Measurements from ENCODE around the gene SLC22A6.

The SLC22A6 gene

DNA sequence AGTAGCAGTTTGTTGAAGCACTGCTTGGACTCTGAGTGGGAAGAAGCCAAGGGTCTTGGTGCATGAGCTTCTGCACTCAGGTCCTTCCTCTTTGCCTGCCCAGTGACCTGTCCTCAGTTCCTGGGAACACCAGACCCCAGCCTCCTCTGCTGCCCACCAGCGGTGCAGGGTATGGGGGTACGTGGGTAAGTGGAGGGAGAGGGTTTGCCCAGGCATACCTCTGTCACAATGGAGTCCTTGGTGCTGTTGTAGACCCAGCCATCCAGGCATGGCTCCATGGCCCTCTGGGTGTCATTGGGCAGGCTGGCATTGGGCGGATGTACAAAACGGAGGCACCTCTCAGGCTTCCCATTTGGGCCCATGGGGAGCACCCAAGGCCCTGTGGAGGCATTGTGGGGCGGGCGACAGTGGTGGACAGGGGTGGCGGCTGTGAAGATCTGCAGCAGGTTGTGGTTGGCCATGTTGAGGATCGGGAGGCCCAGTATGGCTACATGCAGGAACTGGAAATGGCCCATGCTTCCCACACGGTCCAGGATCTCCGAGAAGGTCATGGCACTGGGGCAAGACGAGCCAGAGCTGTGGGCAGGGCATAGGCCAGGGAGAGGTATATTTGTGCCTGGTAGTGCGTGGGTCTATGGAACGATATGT, 29.8 kb upstream of the SLC22A6 start:
- Histone ChIP-seq H3K36me3 (ENCODE audit: control insufficient read depth in 1 of 2, insufficient read depth in 2 of 2, low read length in 2 of 2) (no peaks in the 10 kb centered on the region), H3K4me3 (ENCODE audit: low read depth in 1 of 2, low read length in 2 of 2) (no peak overlapping the region), H3K27me3 (ENCODE audit: low read depth, low read length) (no peaks in the 10 kb centered on the region), H3K27ac (ENCODE audit: low read length) (no peak overlapping the region), H3K4me1 (ENCODE audit: control insufficient read depth in 1 of 2, insufficient read depth in 2 of 2, low read length in 2 of 2) (peaks cover 0 to 10% of the 10 kb centered on the region in 2 donors), H3K9me3 (ENCODE audit: control insufficient read depth in 1 of 2, low read length in 2 of 2) (no peaks in the 10 kb centered on the region)

DNA sequence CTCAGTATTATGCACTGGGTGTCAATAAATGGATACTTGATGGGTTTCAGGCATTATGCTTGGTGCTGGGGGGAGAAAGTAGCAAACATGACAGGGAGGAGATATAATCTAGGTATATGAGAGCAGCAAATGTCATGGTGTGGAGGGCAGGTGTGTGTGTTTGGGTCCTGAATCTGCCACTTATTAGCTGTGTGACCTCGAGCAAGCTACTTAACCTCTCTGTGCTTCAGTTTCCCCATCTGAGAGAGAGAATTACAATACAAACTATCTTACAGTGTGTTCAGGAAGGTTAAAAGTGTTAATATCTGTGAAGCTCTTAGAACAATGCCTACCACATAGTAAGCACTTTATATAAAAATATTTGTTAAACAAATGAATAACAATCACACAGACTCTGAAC, 28.1 kb upstream of the SLC22A6 start:
- Histone ChIP-seq H3K4me1 (ENCODE audit: control insufficient read depth in 1 of 2, insufficient read depth in 2 of 2, low read length in 2 of 2) (peaks cover 0 to 8% of the 10 kb centered on the region in 2 donors), H3K9me3 (ENCODE audit: control insufficient read depth in 1 of 2, low read length in 2 of 2) (no peaks in the 10 kb centered on the region), H3K4me3 (ENCODE audit: low read depth in 1 of 2, low read length in 2 of 2) (no peak overlapping the region), H3K27me3 (ENCODE audit: low read depth, low read length) (no peaks in the 10 kb centered on the region), H3K27ac (ENCODE audit: low read length) (no peak overlapping the region), H3K36me3 (ENCODE audit: control insufficient read depth in 1 of 2, insufficient read depth in 2 of 2, low read length in 2 of 2) (no peaks in the 10 kb centered on the region)

DNA sequence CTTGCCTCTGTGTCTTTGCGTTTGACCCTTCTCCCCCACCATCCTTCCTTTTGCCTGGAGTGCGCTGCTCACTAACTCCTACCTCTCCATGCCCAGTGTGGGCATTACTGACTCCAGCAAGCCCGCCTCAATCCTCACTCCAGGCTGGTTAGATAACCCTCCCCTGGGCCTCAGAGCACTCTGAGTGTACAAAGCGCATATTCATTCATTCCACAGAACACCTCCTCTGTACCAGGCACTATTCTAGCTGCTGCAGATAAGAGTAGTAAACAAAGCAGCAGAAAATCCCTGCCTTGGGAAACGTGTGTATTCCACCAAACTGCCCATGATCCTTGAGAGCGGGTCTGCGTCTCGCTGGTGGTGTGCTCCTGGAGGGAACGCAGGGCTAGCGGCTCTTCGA, 27.7 kb upstream of the SLC22A6 start:
- H3K27ac ChIP-seq (ENCODE audit: low read length), result no peak overlapping the region
- H3K4me3 ChIP-seq (ENCODE audit: low read depth in 1 of 2, low read length in 2 of 2), result no peak overlapping the region
- H3K9me3 ChIP-seq (ENCODE audit: control insufficient read depth in 1 of 2, low read length in 2 of 2), result no peaks in the 10 kb centered on the region
- H3K4me1 ChIP-seq (ENCODE audit: control insufficient read depth in 1 of 2, insufficient read depth in 2 of 2, low read length in 2 of 2), result peaks cover 0 to 4% of the 10 kb centered on the region in 2 donors
- no peaks in the 10 kb centered on the region for H3K27me3 ChIP-seq (ENCODE audit: low read depth, low read length)
- H3K36me3 ChIP-seq (ENCODE audit: control insufficient read depth in 1 of 2, insufficient read depth in 2 of 2, low read length in 2 of 2), result no peaks in the 10 kb centered on the region

DNA sequence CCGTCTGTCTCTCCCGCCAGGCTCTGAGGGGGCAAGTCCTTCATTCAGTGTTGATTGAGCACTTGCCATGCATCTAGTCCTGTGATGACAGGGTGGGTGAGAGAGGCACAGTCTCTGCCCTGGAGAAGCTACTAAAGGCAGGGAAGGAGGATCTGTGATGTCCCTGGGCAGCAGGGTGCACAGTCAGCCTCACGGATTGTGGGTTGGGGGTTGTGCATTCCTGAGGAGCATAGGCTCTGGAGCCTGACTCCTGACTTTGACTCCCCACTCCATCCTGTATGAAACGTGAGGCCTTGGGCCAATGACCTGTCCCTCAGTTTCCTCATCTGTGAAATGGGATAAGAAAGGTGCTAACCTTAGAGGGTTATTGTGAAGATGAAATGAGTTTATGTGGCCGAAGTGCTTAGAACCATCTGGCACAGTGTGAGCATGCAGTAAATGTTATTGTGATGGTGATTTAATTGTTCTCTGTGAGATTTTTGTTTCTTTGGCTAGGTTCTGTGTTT, 26.2 kb upstream of the SLC22A6 start:
- H3K27me3 ChIP-seq (ENCODE audit: low read depth, low read length), result no peaks in the 10 kb centered on the region
- no peak overlapping the region for H3K4me3 ChIP-seq (ENCODE audit: low read depth in 1 of 2, low read length in 2 of 2)
- no peaks in the 10 kb centered on the region for H3K9me3 ChIP-seq (ENCODE audit: control insufficient read depth in 1 of 2, low read length in 2 of 2)
- no peaks in the 10 kb centered on the region for H3K36me3 ChIP-seq (ENCODE audit: control insufficient read depth in 1 of 2, insufficient read depth in 2 of 2, low read length in 2 of 2)
- no peak overlapping the region for H3K27ac ChIP-seq (ENCODE audit: low read length)
- no peaks in the 10 kb centered on the region for H3K4me1 ChIP-seq (ENCODE audit: control insufficient read depth in 1 of 2, insufficient read depth in 2 of 2, low read length in 2 of 2)

DNA sequence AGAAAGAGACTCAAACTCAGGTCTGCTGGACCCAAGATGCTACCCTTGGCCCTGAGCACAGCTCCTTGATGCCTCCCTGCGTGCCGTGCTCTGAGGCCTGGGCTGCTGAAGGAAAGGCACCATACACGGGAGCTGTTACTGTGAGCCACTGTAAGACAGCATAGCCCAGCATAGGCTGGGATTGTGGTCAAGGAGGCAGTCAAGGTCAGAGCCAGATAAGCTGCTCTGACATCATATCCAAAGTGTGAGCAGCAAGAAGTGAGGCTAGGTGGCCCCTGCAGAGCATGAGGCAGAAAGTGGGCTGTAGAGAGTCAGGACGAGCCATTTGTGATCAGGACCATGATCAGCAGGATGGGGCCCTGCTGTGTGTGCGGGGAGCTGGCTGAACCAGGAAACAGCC, 23.2 kb upstream of the SLC22A6 start:
- Histone ChIP-seq H3K36me3 (ENCODE audit: control insufficient read depth in 1 of 2, insufficient read depth in 2 of 2, low read length in 2 of 2) (no peaks in the 10 kb centered on the region), H3K9me3 (ENCODE audit: control insufficient read depth in 1 of 2, low read length in 2 of 2) (no peaks in the 10 kb centered on the region), H3K27ac (ENCODE audit: low read length) (no peak overlapping the region), H3K4me3 (ENCODE audit: low read depth in 1 of 2, low read length in 2 of 2) (no peak overlapping the region), H3K4me1 (ENCODE audit: control insufficient read depth in 1 of 2, insufficient read depth in 2 of 2, low read length in 2 of 2) (no peaks in the 10 kb centered on the region), H3K27me3 (ENCODE audit: low read depth, low read length) (no peaks in the 10 kb centered on the region)

DNA sequence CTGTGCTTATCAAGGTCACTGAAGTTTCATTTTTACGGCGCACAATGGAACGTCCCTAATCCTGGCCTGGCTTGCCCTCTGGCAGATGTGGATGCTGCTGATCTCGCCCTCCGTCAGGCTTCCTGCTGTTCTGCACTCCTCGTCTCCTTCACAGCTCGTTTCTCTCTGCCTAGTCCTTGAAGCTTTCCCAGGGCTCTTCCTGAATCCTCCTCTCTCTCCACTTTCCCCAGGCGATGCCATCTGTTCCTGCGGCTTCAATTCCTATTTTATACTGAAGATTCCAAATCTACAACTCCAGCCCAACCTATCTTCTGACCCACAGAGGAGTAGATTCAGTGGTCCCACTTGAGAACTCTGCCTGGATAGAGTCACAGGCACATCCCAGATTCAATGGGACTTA, 16.7 kb upstream of the SLC22A6 start:
- Histone ChIP-seq H3K9me3 (ENCODE audit: control insufficient read depth in 1 of 2, low read length in 2 of 2) (no peaks in the 10 kb centered on the region), H3K27me3 (ENCODE audit: low read depth, low read length) (no peaks in the 10 kb centered on the region), H3K36me3 (ENCODE audit: control insufficient read depth in 1 of 2, insufficient read depth in 2 of 2, low read length in 2 of 2) (no peaks in the 10 kb centered on the region), H3K4me1 (ENCODE audit: control insufficient read depth in 1 of 2, insufficient read depth in 2 of 2, low read length in 2 of 2) (no peaks in the 10 kb centered on the region), H3K27ac (ENCODE audit: low read length) (no peak overlapping the region), H3K4me3 (ENCODE audit: low read depth in 1 of 2, low read length in 2 of 2) (no peak overlapping the region)

DNA sequence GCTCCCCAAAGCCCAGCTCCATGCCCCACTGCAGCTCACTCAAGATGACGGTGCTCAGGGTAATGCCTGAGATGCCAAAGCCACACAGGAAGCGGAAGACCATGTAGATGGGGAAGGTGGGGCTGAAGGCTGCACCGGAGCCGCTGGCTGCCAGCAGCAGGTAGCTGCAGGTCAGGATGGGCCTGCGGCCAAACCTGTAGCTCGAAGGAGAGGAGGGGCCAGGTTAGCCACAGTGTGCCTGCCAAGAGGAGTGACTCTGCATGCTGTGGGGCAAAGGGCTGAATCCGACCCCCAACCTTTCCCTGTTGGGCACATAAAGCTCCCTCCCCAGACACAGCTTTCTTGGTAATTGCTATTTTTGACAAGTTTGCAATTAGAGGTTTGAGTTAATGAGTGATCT, 14.9 kb upstream of the SLC22A6 start:
- Histone ChIP-seq H3K36me3 (ENCODE audit: control insufficient read depth in 1 of 2, insufficient read depth in 2 of 2, low read length in 2 of 2) (no peaks in the 10 kb centered on the region), H3K4me3 (ENCODE audit: low read depth in 1 of 2, low read length in 2 of 2) (no peak overlapping the region), H3K9me3 (ENCODE audit: control insufficient read depth in 1 of 2, low read length in 2 of 2) (no peaks in the 10 kb centered on the region), H3K27me3 (ENCODE audit: low read depth, low read length) (no peaks in the 10 kb centered on the region), H3K4me1 (ENCODE audit: control insufficient read depth in 1 of 2, insufficient read depth in 2 of 2, low read length in 2 of 2) (no peaks in the 10 kb centered on the region), H3K27ac (ENCODE audit: low read length) (no peak overlapping the region)

DNA sequence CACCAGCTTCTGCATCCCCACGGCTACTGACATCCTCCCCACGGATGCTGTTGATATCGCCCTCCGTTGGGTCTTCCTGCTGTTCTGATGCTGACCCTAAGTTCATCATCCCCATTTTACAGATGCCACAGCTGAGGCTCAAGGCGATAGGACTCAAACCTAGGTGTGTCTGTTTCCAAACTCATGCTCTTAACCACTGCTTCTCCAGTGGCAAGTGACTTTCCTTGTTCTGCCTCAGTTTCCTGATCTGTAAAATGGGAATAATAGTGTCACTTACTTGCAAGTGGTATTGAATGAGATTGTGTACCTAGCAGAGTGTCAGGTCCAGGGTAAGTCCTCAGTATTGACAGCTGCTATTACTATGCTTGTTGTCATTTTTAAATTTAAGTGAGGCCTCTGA, 14.4 kb upstream of the SLC22A6 start:
- Histone ChIP-seq H3K27me3 (ENCODE audit: low read depth, low read length) (no peaks in the 10 kb centered on the region), H3K36me3 (ENCODE audit: control insufficient read depth in 1 of 2, insufficient read depth in 2 of 2, low read length in 2 of 2) (no peaks in the 10 kb centered on the region), H3K4me3 (ENCODE audit: low read depth in 1 of 2, low read length in 2 of 2) (no peak overlapping the region), H3K4me1 (ENCODE audit: control insufficient read depth in 1 of 2, insufficient read depth in 2 of 2, low read length in 2 of 2) (no peaks in the 10 kb centered on the region), H3K27ac (ENCODE audit: low read length) (no peak overlapping the region), H3K9me3 (ENCODE audit: control insufficient read depth in 1 of 2, low read length in 2 of 2) (no peaks in the 10 kb centered on the region)

DNA sequence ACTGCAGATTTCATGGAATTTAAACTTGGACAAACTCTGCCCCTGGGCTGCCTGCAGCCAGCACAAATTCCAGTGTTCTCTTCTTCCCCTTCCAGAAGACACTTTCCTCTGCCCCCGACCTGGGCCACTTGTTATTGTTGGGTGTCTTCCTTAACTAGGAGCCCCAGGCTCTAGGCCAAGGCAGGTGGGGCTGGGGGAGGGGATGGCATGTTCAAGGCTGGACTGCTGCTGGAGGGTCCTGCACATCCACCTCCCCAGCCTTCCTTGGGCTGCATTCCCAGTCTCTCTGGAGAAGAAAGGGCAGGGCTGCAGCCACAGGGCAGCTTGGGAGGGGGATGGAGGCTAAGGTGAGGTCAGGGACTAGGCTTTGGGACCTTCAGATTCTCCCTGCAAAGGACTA, 11.5 kb upstream of the SLC22A6 start:
- H3K4me3 ChIP-seq (ENCODE audit: low read depth in 1 of 2, low read length in 2 of 2), result no peak overlapping the region
- no peaks in the 10 kb centered on the region for H3K9me3 ChIP-seq (ENCODE audit: control insufficient read depth in 1 of 2, low read length in 2 of 2)
- H3K36me3 ChIP-seq (ENCODE audit: control insufficient read depth in 1 of 2, insufficient read depth in 2 of 2, low read length in 2 of 2), result no peaks in the 10 kb centered on the region
- no peaks in the 10 kb centered on the region for H3K27me3 ChIP-seq (ENCODE audit: low read depth, low read length)
- no peaks in the 10 kb centered on the region for H3K4me1 ChIP-seq (ENCODE audit: control insufficient read depth in 1 of 2, insufficient read depth in 2 of 2, low read length in 2 of 2)
- H3K27ac ChIP-seq (ENCODE audit: low read length), result no peak overlapping the region

DNA sequence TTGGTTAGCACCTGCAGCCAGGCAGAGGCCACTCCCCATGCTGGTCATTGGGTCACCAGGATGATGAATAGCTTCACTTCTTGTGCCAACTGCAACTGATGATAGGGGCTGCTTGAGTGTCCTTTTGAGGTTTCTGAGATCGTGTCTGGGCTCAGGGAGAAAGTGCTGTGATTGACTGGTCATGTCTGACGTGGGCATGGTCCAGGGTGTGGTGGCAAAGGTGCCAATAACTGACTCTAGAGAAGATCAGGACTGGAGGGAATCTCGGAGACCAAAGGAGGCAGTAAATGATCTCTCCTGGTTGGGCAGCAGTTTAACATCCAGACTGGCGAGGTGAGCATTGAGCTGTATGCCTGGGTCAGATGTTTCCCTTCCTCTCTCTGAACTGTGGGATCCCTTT, 10.0 kb upstream of the SLC22A6 start:
- H3K4me3 ChIP-seq (ENCODE audit: low read depth in 1 of 2, low read length in 2 of 2), result no peak overlapping the region
- no peaks in the 10 kb centered on the region for H3K9me3 ChIP-seq (ENCODE audit: control insufficient read depth in 1 of 2, low read length in 2 of 2)
- no peaks in the 10 kb centered on the region for H3K4me1 ChIP-seq (ENCODE audit: control insufficient read depth in 1 of 2, insufficient read depth in 2 of 2, low read length in 2 of 2)
- no peak overlapping the region for H3K27ac ChIP-seq (ENCODE audit: low read length)
- no peaks in the 10 kb centered on the region for H3K36me3 ChIP-seq (ENCODE audit: control insufficient read depth in 1 of 2, insufficient read depth in 2 of 2, low read length in 2 of 2)
- H3K27me3 ChIP-seq (ENCODE audit: low read depth, low read length), result no peaks in the 10 kb centered on the region

DNA sequence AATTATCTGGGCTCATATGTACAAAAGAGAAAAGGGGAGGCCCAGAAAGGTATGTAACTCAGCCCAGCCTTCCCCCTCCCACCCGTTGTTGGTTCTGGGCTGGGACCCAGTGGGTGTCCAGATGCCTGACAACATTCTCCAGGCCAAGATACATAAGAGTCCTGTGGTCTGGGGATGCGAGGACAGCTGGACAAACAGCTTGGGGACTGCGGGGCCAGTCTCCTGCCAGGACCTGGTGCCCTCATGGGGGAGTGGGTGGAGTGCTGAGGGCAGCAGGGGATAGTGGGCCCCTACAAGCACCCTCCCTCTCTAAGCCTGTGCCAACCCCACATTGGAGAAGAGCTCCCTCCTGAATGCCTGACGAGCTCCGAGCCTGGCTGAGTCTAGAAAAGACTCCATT, 3.5 kb upstream of the SLC22A6 start:
- H3K36me3 ChIP-seq (ENCODE audit: control insufficient read depth in 1 of 2, insufficient read depth in 2 of 2, low read length in 2 of 2), result no peaks in the 10 kb centered on the region
- H3K27ac ChIP-seq (ENCODE audit: low read length), result no peak overlapping the region
- no peak overlapping the region for H3K4me3 ChIP-seq (ENCODE audit: low read depth in 1 of 2, low read length in 2 of 2)
- no peaks in the 10 kb centered on the region for H3K4me1 ChIP-seq (ENCODE audit: control insufficient read depth in 1 of 2, insufficient read depth in 2 of 2, low read length in 2 of 2)
- H3K9me3 ChIP-seq (ENCODE audit: control insufficient read depth in 1 of 2, low read length in 2 of 2), result no peaks in the 10 kb centered on the region
- no peaks in the 10 kb centered on the region for H3K27me3 ChIP-seq (ENCODE audit: low read depth, low read length)

DNA sequence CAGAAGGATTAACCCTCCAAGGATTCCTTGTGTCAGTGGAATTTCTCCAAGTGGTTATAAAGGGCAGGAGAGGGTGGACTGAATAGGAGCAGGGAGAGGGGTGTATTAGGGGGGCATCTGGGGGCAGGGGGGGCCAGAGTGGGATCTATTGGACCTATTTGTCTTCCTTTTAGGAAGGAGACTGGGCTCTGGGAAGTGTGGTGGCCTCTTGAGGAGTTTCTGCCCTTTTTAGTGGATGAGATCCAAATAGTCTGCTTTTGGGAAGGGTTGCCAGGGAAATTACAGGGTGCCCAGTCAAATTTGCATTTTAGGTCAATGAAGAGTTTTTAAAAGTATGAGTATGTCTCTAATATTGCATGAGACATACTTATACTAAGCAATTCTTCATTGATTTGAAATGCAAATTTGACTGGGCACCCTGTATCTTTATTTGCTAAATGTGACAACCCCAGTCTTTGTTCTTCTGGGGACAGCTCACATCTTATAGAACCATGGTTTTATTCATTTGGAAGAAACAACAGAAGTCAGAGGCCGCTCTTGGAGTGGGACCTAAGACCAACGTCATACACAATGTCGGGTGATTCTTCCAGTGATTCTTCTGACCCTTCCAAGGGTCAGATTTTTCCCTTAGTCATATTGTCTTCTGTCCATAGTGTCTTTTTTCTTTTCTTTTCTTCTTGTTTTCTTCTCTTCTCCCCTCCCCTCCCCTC, 429 bp upstream of the SLC22A6 start:
- Histone ChIP-seq H3K4me1 (ENCODE audit: control insufficient read depth in 1 of 2, insufficient read depth in 2 of 2, low read length in 2 of 2) (no peaks in the 10 kb centered on the region), H3K27ac (ENCODE audit: low read length) (no peak overlapping the region), H3K4me3 (ENCODE audit: low read depth in 1 of 2, low read length in 2 of 2) (no peak overlapping the region), H3K27me3 (ENCODE audit: low read depth, low read length) (no peaks in the 10 kb centered on the region), H3K9me3 (ENCODE audit: control insufficient read depth in 1 of 2, low read length in 2 of 2) (no peaks in the 10 kb centered on the region), H3K36me3 (ENCODE audit: control insufficient read depth in 1 of 2, insufficient read depth in 2 of 2, low read length in 2 of 2) (no peaks in the 10 kb centered on the region)
